CD8-positive, alpha-beta memory T cell (primary cell): ENCODE results near the gene HIRA. TPM values are rescaled to one million over a fixed set of nuclear protein-coding genes. Genes with fewer than 3 reads are reported as not detected.
"Not testable (repeated sequence)": the region's sequence is repeated elsewhere in the genome, so short reads cannot be mapped to it uniquely, and the experiment has no call there.

Experiments
- CTCF ChIA-PET: fragments of 350-600 bp; sonication (Branson Sonifier 250); formaldehyde crosslinking; loops from one replicate; lab custom pipeline; 2021; ENCODE audit warnings: antibody characterized with exemption; lab: Charles Lee
- POLR2A ChIA-PET: fragments of 350-600 bp; sonication (Branson Sonifier 250); formaldehyde crosslinking; loops from one replicate; lab custom pipeline; 2021; ENCODE audit warnings: antibody characterized with exemption; lab: Charles Lee
- DNase-seq, 5 donors: peaks; one replicate each; pipeline versions ENCODE4 v3.0.0 to v3.0.0-alpha.2; 2020 to 2022; ENCODE audit warnings: mixed read lengths in 1 of 5
- H3K27ac ChIP-seq: one replicate; pipeline ENCODE4 v1.7.0; 2013; ENCODE audit warnings: low read depth, mild to moderate bottlenecking, low read length, moderate library complexity
- H3K27me3 ChIP-seq: 2 replicates; pipeline ENCODE4 v1.7.0; 2013; ENCODE audit warnings: low read length, mild to moderate bottlenecking; ENCODE audit not compliant: insufficient read depth, poor library complexity, severe bottlenecking
- H3K36me3 ChIP-seq: 2 replicates; pipeline ENCODE4 v1.7.0; 2013; ENCODE audit warnings: mild to moderate bottlenecking, low read length, moderate library complexity; ENCODE audit not compliant: insufficient read depth
- H3K4me1 ChIP-seq: 2 replicates; pipeline ENCODE4 v1.7.0; 2013; ENCODE audit warnings: mild to moderate bottlenecking, low read length, moderate library complexity; ENCODE audit not compliant: insufficient read depth
- H3K4me3 ChIP-seq: 2 replicates; pipeline ENCODE4 v1.7.0; 2013; ENCODE audit warnings: mild to moderate bottlenecking, low read length
- H3K9me3 ChIP-seq: 2 replicates; pipeline ENCODE4 v1.7.0; 2013; ENCODE audit warnings: mild to moderate bottlenecking, low read length
- H3K27ac Mint-ChIP-seq, 8 donors: one replicate each; pipeline ENCODE4 v1.8.0; 2020 to 2021; ENCODE audit warnings: mixed read lengths in 8 of 8, mild to moderate bottlenecking in 6 of 8, inconsistent platforms in 3 of 8, moderate library complexity in 3 of 8
- H3K27me3 Mint-ChIP-seq, 2 donors: one replicate each; pipeline ENCODE4 v1.8.0; 2020 to 2021; ENCODE audit warnings: mixed read lengths in 2 of 2, mild to moderate bottlenecking in 1 of 2, moderate library complexity in 1 of 2
- H3K36me3 Mint-ChIP-seq, 3 donors: one replicate each; pipeline ENCODE4 v1.8.0; 2020 to 2021; ENCODE audit warnings: mixed read lengths in 3 of 3, inconsistent platforms in 1 of 3, mild to moderate bottlenecking in 1 of 3
- H3K4me1 Mint-ChIP-seq, 3 donors: one replicate each; pipeline ENCODE4 v1.8.0; 2020 to 2021; ENCODE audit warnings: mixed read lengths in 3 of 3, inconsistent platforms in 1 of 3, mild to moderate bottlenecking in 1 of 3
- H3K4me3 Mint-ChIP-seq, 7 donors: one replicate each; pipeline ENCODE4 v1.8.0; 2020 to 2021; ENCODE audit warnings: mixed read lengths in 7 of 7, mild to moderate bottlenecking in 6 of 7, moderate library complexity in 4 of 7, inconsistent platforms in 2 of 7
- H3K9me3 Mint-ChIP-seq, 5 donors: one replicate each; pipeline ENCODE4 v1.8.0; 2020 to 2022; ENCODE audit warnings: mixed read lengths in 5 of 5, mild to moderate bottlenecking in 3 of 5, moderate library complexity in 2 of 5, inconsistent platforms in 1 of 5
- polyA plus RNA-seq: library from polyadenylated mRNA; unstranded; fragments of 300-500 nt; fragmentation: Illumina TruSeq; gene quantifications from one replicate; pipeline ENCODE4 v1.2.3, GENCODE V29; 2021
- total RNA-seq, 2 experiments: library from RNA; stranded (reverse); gene quantifications; one replicate each; pipeline ENCODE4 v1.2.3, GENCODE V29; 2021

Gene HIRA
- total and polyA plus RNA-seq, 3 experiments from 2014 or later, result 4.6 to 44.8 (median 38.5) TPM

GRCh38 chr22:19330865-19331418, 100.6 kb downstream of the HIRA start:
- no peaks in the 10 kb centered on the region for H3K4me1 ChIP-seq
- peaks cover 41% of the 10 kb centered on the region for H3K36me3 ChIP-seq
- Mint-ChIP-seq H3K4me1 (no peaks in the 10 kb centered on the region), H3K9me3 (peaks cover 29 to 55% (median 49%) of the 10 kb centered on the region in 5 donors), H3K4me3 (no peak overlapping the region), H3K27me3 (peaks cover 0 to 2% of the 10 kb centered on the region in 2 donors), H3K27ac (no peak overlapping the region), H3K36me3 (peaks cover 45 to 69% (median 62%) of the 10 kb centered on the region in 3 donors)
- no peak overlapping the region for H3K4me3 ChIP-seq
- H3K27ac ChIP-seq, result no peak overlapping the region
- H3K27me3 ChIP-seq, result no peaks in the 10 kb centered on the region
- no peak for DNase-seq
- H3K9me3 ChIP-seq, result peaks cover 6% of the 10 kb centered on the region
- ChIA-PET CTCF (interaction anchor here (1.0 kb wide), 1 partner anchor 8 kb away, joined by 3 read pairs; no protein-coding TSS in a partner anchor), POLR2A (no interaction called here)

DNA sequence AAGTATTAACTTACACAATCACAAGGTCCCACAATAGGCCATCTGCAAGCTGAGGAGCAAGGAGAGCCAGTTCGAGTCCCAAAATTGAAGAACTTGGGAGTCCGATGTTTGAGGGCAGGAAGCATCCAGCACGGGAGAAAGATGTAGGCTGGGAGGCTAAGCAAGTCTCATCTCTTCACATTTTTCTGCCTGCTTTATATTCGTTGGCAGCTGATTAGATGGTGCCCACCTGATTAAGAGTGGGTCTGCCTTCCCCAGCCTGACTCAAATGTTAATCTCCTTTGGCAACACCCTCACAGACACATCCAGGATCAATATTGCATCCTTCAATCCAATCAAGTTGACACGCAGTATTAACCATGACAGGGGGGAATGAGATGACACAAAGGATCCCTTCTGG, 101.3 kb downstream of the HIRA start:
- Mint-ChIP-seq H3K36me3 (peaks cover 39 to 61% (median 56%) of the 10 kb centered on the region in 3 donors), H3K9me3 (peaks cover 22 to 51% (median 44%) of the 10 kb centered on the region in 5 donors)
- H3K4me1 ChIP-seq, H3K27me3 Mint-ChIP-seq, CTCF ChIA-PET, H3K4me3 Mint-ChIP-seq, H3K9me3 ChIP-seq, H3K4me3 ChIP-seq, H3K27ac ChIP-seq, POLR2A ChIA-PET, H3K4me1 Mint-ChIP-seq, H3K27me3 ChIP-seq, H3K27ac Mint-ChIP-seq, DNase-seq: not testable (repeated sequence)
- H3K36me3 ChIP-seq, result peaks cover 37% of the 10 kb centered on the region

DNA sequence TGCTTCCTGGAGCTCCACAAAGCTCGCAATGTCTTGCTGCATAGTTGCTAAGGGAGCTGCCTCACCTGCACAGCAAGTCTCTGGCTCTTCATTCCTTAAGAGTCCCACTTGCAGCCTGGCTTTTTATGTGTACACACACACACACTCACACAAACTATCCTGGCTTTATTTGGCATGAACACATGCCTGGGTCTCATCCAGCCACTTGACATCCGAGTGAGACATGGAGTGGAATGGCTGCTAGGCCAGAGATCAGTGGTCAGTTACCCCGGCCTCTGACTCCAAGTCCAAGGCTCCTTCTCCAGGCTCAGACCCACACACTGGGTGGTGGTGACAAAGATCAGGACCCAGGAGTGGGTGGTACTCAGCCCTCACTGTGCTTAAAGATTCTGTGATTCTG, 102.1 kb downstream of the HIRA start:
- Mint-ChIP-seq H3K27me3 (peaks cover 0 to 2% of the 10 kb centered on the region in 2 donors), H3K4me1 (no peaks in the 10 kb centered on the region), H3K4me3 (no peak overlapping the region), H3K27ac (no peak overlapping the region), H3K9me3 (peaks cover 18 to 45% (median 39%) of the 10 kb centered on the region in 5 donors), H3K36me3 (peaks cover 36 to 55% (median 50%) of the 10 kb centered on the region in 3 donors)
- Histone ChIP-seq H3K36me3 (peaks cover 32% of the 10 kb centered on the region), H3K4me1 (no peaks in the 10 kb centered on the region), H3K27ac (no peak overlapping the region), H3K9me3 (peaks cover 6% of the 10 kb centered on the region), H3K4me3 (no peak overlapping the region), H3K27me3 (no peaks in the 10 kb centered on the region)
- ChIA-PET POLR2A (no interaction called here), CTCF (no interaction called here)
- DNase-seq, result no peak

GRCh38 chr22:19325296-19325948, 106.1 kb downstream of the HIRA start:
- Histone ChIP-seq H3K27ac (no peak overlapping the region), H3K4me1 (no peaks in the 10 kb centered on the region), H3K36me3 (peaks cover 11% of the 10 kb centered on the region), H3K4me3 (no peak overlapping the region), H3K9me3 (no peaks in the 10 kb centered on the region), H3K27me3 (no peaks in the 10 kb centered on the region)
- no peak for DNase-seq
- POLR2A ChIA-PET, result no interaction called here
- H3K36me3 Mint-ChIP-seq, result peaks cover 8 to 36% (median 19%) of the 10 kb centered on the region in 3 donors
- H3K9me3 Mint-ChIP-seq, result peaks cover 6 to 24% (median 16%) of the 10 kb centered on the region in 5 donors
- no peaks in the 10 kb centered on the region for H3K4me1 Mint-ChIP-seq
- CTCF ChIA-PET, result no interaction called here
- no peak overlapping the region for H3K27ac Mint-ChIP-seq
- H3K4me3 Mint-ChIP-seq, result no peak overlapping the region
- peaks cover 2 to 3% of the 10 kb centered on the region in 2 donors for H3K27me3 Mint-ChIP-seq

DNA sequence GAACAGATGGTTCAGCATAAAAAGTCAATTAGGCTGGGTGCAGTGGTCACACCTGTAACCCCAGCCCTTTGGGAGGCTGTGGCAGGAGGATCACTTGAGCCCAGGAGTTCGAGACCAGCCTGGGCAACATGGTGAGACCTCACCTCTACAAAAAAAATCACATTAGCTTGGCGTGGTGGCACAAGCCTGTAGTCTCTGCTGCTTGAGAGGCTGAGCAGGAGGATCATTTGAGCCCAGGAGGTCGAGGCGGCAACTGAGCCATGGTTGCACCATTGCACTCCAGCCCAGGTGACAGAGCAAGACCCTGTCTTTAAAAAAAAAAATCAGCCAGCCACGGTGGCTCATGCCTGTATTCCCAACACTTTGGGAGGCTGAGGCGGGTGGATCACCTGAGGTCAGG, 108.1 kb downstream of the HIRA start:
- Mint-ChIP-seq H3K36me3 (peaks cover 0 to 33% (median 3%) of the 10 kb centered on the region in 3 donors), H3K9me3 (peaks cover 11 to 31% (median 24%) of the 10 kb centered on the region in 5 donors), H3K27ac (peak overlapping the region in 1 of 8 donors; percentile 71)
- H3K27me3 Mint-ChIP-seq, H3K4me1 Mint-ChIP-seq, DNase-seq, H3K27me3 ChIP-seq, H3K9me3 ChIP-seq, H3K4me1 ChIP-seq, H3K4me3 Mint-ChIP-seq, POLR2A ChIA-PET, H3K4me3 ChIP-seq, H3K27ac ChIP-seq, H3K36me3 ChIP-seq: not testable (repeated sequence)
- CTCF ChIA-PET, result interaction anchor here (1.4 kb wide), 1 partner anchor 8 kb away, joined by 3 read pairs; no protein-coding TSS in a partner anchor

DNA sequence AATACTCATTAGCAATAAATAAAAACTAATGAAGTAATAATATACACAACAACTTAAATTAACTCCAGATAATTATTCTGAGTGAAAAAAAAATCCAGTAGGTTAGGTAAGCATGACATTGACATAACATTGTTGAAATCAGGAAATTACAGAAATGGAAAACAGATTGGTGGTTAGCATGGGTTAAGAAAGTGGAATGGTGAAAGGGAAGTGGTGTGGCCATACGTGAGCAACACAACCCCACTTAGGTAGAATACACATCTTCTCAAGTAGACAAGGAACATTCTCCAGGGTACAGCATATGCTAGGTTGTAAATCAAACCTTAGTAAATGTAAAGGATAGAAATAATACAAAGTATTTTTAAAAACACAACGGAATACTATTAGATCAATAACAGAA, 109.8 kb downstream of the HIRA start:
- H3K27ac Mint-ChIP-seq, result no peak overlapping the region
- POLR2A ChIA-PET, result no interaction called here
- H3K9me3 ChIP-seq, result no peaks in the 10 kb centered on the region
- no peaks in the 10 kb centered on the region for H3K36me3 ChIP-seq
- CTCF ChIA-PET, result interaction anchor here (1.4 kb wide), 1 partner anchor 9 kb away, joined by 3 read pairs; no protein-coding TSS in a partner anchor
- no peak overlapping the region for H3K27ac ChIP-seq
- H3K4me1 Mint-ChIP-seq, result no peaks in the 10 kb centered on the region
- no peak for DNase-seq
- no peaks in the 10 kb centered on the region for H3K4me1 ChIP-seq
- H3K4me3 Mint-ChIP-seq, result no peak overlapping the region
- H3K27me3 Mint-ChIP-seq, result peaks cover 1 to 2% of the 10 kb centered on the region in 2 donors
- peaks cover 16 to 36% (median 28%) of the 10 kb centered on the region in 5 donors for H3K9me3 Mint-ChIP-seq
- peaks cover 0 to 34% (median 0%) of the 10 kb centered on the region in 3 donors for H3K36me3 Mint-ChIP-seq
- no peaks in the 10 kb centered on the region for H3K27me3 ChIP-seq
- H3K4me3 ChIP-seq, result no peak overlapping the region

DNA sequence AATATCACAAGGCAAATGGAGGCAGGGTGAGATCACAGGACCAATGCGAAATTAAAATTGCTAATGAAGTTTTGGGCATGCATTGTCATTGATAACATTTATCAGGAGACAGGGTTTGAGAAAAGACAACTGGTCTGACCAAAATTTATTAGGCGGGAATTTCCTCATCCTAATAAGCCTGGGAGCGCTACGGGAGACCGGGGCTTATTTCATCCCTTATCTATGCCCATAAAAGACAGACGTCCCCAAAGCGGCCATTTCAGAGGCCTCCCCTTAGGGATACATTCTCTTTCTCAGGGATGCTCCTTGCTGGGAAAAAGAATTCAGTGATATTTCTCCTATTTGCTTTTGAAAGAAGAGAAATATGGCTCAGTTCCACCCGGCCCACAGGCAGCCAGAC, 111.4 kb downstream of the HIRA start:
- DNase-seq, H3K27ac Mint-ChIP-seq, POLR2A ChIA-PET, H3K27me3 Mint-ChIP-seq, H3K27ac ChIP-seq, H3K27me3 ChIP-seq, H3K4me1 Mint-ChIP-seq, H3K9me3 ChIP-seq, CTCF ChIA-PET, H3K36me3 ChIP-seq, H3K4me1 ChIP-seq, H3K4me3 ChIP-seq: not testable (repeated sequence)
- peak overlapping the region in 1 of 7 donors; percentile 63 for H3K4me3 Mint-ChIP-seq
- H3K36me3 Mint-ChIP-seq, result peaks cover 0 to 33% (median 0%) of the 10 kb centered on the region in 3 donors
- peaks cover 21 to 43% (median 40%) of the 10 kb centered on the region in 5 donors for H3K9me3 Mint-ChIP-seq

GRCh38 chr22:19319281-19319680, 112.3 kb downstream of the HIRA start:
- H3K4me1 Mint-ChIP-seq, result no peaks in the 10 kb centered on the region
- H3K9me3 Mint-ChIP-seq, result peaks cover 22 to 49% (median 45%) of the 10 kb centered on the region in 5 donors
- Histone ChIP-seq H3K27ac (no peak overlapping the region), H3K9me3 (peaks cover 4% of the 10 kb centered on the region), H3K4me3 (no peak overlapping the region), H3K27me3 (no peaks in the 10 kb centered on the region), H3K4me1 (no peaks in the 10 kb centered on the region), H3K36me3 (no peaks in the 10 kb centered on the region)
- ChIA-PET CTCF (no interaction called here), POLR2A (no interaction called here)
- H3K27me3 Mint-ChIP-seq, result peaks cover 1 to 2% of the 10 kb centered on the region in 2 donors
- DNase-seq, result no peak
- H3K36me3 Mint-ChIP-seq, result peaks cover 0 to 35% (median 0%) of the 10 kb centered on the region in 3 donors
- H3K4me3 Mint-ChIP-seq, result no peak overlapping the region
- no peak overlapping the region for H3K27ac Mint-ChIP-seq
